ENCODE data around the gene RSRC1.
"Not testable (repeated sequence)": the region's sequence is repeated elsewhere in the genome, so short reads cannot be mapped to it uniquely, and the experiment has no call there.

Gene RSRC1

DNA sequence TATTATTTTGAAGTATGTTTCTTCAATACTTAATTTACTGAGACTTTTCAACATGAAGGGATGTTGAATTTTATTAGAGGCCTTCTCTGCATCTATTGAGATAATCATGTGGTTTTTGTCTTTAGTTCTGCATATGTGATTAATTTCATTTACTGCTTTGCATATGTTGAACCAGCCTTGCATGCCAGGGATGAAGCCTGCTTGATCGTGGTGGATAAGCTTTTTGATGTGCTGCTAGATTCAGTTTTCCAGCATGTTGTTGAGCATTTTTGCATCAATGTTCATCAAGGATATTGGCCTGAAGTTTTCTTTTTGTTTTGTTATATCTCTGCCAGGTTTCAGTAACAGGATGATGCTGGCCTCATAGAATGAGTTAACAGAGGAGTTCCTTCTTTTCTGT, 134.4 kb downstream of the RSRC1 start:
- DNase-seq = no peak

DNA sequence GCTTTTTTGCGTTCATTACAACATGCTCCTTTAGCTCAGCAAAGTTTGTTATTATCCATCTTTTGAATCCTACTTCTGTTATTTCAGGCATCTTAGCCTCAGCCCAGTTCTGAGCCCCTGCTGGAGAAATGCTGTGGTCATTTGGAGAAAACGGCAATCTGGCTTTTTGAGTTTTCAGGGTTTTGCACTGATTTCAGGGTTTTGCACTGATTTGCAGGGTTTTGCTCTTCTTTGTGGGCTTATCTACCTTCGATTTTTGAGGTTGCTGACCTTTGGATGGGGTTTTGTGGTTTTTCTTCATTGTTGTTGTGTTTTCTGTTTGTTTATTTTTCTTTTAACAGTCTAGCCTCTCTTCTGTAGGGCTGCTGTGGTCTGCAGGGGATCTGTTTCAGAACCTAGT, 137.4 kb downstream of the RSRC1 start:
- DNase-seq = no peak

DNA sequence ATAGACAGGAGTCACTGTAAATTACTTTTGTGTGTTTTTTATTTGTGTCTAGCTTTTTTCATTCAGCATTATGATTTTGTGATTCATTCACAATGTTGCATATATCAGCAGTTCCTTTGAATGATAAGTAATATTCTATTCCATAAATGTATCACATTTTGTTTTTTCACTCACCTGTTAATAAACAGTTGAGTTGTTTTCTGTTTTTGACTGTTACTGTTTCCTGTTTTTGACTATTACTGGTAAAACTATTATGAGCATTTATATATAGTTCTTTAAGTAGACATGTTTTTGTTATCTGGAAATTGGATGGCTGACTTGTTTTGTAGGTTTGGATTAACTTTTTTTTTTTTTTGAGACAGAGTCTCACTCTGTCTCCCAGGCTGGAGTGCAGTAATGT, 138.4 kb downstream of the RSRC1 start:
- DNase-seq = no peak

DNA sequence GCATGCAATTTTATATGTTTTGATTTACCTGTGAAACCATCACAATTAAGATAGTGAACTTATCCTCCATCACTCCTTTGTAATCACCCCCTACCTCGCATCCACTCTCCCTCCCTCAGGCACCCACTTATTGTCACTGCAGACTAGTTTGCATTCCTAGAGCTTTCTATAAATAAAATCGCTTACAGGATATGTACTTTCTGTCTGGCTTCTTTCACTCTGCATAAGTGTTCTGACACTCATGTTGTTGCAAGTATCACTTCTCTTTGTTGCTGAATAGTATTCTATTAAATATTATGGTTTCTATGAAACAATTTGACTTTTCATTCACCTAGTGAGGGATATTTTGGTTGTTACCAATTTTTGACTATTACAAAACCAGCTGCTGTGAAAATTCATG, 139.3 kb downstream of the RSRC1 start:
- no peak for DNase-seq

DNA sequence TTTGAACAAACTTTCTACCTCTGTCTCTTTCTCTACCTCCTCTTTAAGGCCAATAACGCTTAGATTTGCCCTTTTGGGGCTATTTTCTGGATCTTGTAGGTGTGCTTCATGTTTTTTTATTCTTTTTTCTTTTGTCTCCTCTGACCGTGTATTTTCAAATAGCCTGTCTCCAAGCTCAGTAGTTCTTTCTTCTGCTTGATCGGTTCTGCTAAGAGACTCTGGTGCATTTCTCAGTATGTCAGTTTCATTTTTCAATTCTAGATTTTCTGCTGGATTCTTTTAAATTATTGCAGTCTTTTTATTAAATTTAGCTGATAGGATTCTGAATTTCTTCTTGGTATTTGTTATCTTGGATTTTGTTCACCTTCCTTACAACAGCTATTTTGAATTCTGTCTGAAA, 148.7 kb downstream of the RSRC1 start:
- no peak for DNase-seq

DNA sequence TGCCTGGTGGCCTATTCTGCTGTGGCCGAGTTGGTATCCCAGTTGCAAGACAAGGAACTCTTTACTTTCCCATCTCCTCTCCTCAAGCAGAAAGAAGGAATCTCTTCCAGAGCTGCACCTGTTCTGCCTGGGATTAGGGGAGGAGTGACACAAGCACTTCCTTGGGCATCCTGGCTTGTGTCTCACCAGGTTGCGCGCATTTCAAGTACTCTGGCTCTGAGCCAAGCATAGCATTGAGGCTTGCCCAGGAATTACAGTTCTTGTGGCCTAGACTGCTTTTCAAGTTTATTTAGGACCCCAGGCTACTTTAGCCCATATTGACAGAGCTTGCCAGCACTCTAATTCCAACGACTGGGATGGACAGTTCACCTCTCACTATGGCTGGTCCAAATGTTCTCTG, 150.5 kb downstream of the RSRC1 start:
- peak; percentile 4 for DNase-seq

DNA sequence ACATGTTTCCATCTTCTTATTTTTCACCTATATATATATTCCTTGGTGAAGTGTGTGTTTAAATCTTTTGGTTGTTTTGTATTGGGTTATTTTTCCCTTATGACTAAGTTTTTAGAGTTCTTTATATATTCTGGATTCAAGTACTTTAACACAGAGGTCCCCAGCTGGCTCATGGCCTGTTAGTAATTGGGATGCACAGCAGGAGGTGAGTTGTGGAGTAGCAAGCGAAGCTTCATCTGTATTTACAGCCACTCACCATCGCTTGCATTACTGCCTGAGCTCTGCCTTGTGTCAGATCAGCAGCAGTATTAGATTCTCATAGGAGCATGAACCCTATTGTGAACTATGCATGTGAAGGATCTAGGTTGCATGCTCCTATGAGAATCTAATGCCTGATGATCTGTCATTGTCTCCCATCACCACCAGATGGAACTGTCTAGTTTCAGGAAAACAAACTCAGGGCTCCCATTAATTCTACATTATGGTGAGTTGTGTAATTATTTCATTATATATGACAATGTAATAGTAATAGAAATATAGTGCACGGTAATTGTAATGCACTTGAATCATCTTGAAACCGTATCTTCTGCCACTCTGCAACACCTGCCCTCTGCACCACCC, 151.6 kb downstream of the RSRC1 start:
- no peak for DNase-seq

DNA sequence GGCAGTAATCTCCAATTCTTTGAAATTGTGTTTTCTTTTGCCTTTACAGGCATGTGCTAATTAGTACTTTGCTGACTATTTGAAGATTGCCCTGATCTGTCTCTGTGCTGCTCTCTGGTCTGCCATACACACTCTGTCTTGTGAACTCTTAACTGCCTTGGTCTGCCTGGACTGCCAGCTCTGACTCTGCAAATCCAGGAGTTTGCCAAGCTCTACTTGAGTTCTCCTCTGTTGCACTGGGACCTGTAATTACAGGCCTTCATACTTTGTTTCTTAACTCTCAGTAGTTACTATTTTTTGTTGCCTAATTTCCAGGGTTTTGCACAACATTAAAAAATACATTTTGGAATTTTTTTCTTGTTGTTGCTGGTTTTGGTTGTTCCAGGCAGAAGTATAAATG, 155.0 kb downstream of the RSRC1 start:
- no peak for DNase-seq

DNA sequence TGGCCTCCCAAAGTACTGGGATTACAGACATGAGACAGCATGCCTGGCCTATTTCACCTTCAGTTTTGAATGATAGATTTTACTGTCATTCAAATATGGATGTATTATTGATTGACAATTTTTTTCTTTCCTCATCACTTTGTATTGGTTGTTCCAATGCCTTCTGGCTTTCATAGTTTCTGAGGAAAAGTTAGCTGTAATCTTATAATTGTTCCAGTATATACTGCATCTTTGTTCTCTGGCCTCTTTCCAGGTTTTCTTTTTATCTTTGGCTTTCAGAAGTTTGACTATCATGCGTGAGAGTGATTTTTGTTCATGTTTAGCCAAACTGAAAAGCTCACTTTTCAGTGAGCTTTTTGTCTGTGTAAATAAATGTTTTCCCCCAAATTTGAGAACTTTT, 157.1 kb downstream of the RSRC1 start:
- DNase-seq = no peak

DNA sequence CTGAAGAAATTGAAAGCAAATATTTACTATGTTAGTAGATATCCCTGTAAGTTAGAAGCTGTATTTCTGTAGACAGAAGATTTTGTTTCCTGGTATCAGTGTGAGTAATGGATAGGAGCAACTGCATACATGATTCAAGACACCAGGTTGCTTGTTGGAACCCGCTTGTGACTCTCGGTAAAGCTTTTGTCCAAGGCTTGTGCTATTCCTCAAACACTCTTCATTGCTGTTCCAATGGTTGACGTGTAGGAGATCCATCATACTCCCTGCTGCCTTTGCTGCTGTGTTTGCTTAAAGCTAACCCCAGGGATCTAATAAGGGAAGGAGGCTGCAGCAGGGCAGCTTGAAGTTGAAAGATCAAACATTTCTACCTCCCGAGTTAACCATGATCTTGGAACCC, 160.1 kb downstream of the RSRC1 start:
- DNase-seq = no peak

DNA sequence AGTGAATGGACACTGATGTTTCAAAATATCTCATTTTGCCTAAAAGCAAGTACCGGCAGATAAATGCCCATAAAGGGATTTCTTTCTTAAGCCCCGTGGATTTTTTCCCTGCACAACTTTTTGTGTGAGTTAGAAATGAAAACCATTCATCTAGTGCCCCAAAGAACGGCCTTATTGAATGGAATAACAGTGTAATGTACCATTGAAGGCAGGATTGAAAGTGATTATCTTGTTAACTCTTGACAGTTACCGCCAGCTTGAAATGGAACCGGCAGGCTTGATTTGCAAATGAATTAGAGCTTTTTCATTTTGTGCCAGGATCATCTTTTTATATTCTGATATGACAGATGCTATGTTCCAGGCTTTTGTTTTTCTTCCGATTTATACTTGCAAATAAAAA, 162.2 kb downstream of the RSRC1 start:
- DNase-seq = no peak

DNA sequence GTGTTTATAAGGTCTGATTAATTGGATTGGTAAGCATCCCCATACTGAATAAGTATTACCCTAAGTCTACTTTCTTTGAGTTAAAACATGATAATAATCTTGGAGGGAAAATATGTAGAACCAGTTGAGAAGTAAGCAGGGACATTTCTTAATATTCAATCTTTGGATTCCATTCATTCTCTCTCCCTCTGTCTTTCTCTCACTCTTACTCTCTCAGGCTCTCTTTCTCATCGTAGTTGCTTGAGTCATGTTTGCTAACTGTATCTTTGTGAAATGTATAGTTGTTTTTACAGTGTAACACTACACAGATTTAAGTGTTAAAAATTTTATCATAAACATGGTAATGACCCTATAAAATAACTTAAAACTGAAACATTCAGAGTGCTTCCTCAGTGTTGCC, 163.8 kb downstream of the RSRC1 start:
- DNase-seq = no peak

DNA sequence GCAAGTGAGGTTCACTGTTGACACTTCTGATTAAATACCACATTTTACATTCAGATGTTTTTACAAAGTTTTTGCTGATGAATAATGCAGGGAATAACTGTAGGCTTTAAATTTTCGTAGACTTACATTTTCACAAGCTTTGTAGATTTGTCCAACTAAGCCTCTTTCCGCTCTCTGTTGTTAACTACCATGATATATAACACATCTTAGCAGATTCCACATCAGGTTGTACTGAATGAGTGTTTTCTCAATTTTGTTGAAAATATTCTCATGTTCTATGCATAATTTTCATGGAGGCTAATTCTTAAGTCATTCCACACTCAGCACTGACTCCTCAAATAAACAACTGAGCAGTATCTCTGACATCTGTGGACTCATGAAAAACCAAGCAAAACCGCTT, 168.3 kb downstream of the RSRC1 start:
- no peak for DNase-seq

DNA sequence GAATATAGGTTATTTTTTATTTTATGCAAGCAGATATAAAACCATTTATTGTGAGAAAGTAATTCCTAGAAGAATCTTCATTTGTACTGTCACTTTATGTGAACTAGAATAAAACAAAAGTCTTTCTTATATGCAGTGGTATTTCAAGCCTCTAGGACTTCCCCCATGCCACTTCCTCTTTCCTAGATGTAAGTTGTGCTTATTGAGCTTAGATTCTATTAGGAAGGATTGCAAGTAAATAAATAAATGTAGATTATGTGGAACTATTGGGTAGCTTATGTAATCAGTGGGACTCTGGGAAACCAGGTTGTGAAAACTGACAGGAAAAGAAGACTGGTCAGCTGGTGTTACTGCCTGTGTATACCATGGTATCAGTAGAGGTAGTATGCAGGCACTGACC, 169.7 kb downstream of the RSRC1 start:
- DNase-seq = no peak

DNA sequence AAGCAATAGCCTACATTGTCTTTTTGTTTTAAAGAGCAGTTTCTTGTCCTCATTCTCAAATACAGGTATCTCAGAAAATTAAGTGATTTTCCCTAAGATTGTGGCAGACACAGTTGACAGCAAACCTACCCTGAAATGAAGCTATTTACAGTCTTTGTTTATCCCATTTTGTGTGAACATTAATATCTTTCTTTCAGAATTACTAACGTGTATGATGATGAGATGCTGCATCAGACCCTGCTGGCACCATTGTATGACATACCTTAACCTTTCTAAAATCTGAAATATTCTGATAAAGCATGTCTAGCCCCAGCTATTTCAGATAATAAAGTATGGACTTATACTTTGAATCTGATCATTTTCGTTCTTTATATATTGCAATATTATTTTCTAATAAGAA, 185.9 kb downstream of the RSRC1 start:
- no peak for DNase-seq

DNA sequence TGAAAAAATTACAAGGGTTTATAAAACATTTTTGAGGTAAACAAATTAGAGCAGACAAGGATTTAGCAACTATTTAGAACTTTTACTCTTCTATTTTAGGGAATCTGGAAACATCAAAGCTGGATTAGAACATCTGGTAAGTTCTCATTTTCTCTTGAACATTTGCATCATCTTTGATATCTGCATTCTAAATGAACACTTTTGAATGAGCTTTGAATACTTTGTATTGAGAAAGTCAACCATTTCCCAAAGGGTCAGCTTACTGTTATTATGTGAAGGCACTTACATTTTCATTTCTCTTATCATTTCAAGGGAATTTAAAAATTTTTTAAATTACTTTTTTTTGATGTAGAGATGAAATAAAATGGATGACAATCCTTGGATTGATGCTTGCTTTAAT, 188.1 kb downstream of the RSRC1 start:
- no peak for DNase-seq

DNA sequence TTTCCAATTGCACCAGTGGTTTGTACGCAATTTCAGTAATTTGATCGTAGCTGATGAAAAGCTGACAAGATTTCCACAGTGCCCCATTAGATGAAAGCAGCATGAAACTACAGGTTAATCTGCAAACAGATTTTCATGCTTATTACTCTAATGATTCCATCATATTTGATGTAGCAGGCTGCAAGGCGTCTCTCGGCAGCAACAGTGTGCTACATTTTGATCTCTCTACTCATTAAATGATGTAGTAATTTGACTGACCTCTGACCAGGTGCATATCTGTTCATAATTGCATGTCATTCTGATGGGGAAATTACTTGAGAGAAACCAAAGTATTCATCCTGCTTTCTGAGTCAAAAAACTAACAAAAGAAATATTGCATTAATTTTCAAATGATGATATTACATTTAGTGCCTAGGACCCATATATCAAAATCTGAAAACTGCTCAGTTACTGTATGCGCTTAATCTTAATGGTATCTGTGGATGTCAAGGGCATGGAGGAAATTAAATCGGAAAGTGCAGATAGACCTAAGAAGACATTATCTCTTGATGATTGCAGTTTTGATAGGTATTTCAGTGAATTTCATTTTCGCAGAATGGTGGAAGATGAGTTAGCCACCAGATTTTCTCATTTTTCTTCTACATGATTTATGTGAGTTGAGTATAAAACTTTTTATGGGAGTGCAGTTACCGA, 198.5 kb downstream of the RSRC1 start:
- no peak for DNase-seq

DNA sequence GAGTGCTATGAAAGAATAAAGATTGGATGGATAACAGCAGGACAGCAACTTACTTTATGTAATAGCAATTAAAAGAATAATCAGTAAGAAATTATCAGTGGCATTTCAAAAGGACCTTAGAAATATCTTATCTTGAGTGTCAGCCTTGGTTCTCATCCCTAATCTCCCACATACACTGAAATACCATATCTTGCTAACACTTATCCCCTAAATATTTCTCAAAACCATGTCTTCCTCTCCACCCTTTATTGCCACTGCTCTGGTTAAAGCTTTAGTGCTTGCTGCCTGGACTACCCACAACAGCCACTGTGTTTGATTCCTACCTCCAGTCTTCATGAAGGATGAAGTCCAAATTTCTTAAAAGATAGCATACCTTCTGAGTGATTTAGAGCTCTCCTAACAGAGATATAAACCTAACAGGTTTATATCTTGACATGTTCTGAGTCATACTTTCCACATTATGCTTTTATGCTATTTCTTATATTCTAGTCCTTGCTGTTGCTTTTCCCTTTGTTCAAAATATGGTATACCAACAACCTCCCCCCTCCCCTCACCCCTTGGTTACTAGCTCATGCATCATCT, 202.8 kb downstream of the RSRC1 start:
- no peak for DNase-seq

DNA sequence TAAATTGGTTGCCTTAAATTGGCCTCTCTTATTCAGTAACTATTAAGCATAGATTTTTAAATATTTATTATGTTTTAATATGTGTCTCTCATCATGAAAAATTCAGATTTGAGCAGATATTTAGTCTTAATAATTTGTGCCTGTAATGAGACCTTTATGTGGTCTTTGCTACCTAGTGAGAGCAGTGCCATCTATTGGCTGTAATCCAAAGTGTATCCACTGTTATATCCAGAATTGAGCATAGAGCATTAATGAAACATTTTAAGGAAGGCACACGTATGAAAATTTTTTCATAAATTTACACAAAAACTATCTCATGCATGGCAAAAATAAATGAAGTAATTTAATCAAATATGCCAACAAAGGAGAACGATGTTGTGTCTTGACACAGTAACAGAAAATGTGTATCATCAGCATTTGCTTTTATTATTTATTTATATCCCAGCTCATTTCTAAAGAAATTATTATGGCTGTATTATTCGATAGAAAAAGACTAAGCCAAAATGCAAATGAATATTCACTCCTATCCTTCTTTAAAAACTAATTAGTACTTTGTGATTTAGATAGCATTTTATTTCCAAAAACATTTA, 203.5 kb downstream of the RSRC1 start:
- DNase-seq = peak; percentile 17

DNA sequence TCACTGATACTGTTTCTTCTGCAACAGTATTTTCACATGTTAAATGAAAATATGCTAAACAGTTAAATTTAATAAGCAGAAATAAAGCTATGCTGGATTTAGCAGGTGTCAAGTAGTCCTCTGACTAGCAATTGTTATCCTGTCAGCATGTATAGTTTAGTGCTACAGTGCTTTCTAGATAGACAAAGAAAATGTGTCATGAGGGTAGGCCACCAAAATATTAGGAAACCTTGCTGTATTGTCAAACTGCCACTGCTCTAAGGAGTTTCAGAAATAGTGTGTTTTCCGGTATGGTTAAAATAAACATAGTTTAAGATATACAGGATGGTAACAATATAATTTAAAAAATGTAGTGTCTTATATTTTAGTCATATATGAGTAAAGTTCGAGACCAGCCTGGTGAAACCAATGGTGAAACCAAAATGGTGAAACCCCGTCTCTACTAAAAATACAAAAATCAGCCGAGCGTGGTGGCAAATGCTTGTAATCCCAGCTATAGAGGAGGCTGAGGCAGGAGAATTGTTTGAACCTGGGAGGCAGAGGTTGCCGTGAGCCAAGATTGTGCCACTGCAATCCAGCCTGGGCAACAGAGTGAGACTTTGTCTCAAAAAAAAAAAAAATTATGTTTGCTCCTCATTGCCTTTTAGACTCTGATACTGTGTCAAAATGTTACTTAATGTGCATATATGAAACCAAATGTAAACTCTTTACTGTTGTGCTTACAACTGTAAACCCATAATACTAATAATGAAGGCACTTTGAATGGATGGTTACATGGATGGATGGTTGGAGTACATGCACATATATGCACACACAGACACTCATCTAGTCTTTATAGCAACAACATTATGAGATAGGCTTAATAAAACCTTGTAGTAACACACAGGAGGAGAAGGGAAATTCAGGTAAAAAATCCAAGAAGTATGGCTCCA, 204.8 kb downstream of the RSRC1 start:
- no peak for DNase-seq

DNA sequence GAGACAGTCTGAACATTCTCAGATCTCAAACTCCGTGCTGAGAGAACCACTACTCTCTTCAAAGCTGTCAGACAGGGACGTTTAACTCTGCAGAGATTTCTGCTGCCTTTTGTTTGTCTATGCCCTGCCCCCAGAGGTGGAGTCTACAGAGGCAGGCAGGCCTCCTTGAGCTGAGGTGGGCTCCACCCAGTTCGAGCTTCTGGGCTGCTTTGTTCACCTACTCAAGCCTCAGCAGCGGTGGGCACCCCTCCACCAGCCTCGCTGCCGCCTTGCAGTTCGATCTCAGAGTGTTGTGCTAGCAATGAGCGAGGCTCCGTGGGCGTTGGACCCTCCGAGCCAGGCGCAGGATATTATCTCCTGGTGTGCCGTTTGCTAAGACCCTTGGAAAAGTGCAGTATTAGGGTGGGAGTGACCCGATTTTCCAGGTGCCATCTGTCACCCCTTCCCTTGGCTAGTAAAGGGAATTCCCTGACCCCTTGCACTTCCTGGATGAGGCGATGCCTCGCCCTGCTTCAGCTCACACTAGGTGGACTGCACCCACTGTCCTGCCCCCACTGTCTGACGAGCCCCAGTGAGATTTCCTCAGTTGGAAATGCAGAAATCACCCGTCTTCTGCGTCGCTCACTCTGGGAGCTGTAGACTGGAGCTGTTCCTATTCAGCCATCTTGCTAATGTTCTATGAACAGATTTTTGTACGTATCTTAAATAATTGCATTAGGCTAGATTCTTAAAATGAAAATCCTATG, 220.0 kb downstream of the RSRC1 start:
- not testable (repeated sequence) for DNase-seq

DNA sequence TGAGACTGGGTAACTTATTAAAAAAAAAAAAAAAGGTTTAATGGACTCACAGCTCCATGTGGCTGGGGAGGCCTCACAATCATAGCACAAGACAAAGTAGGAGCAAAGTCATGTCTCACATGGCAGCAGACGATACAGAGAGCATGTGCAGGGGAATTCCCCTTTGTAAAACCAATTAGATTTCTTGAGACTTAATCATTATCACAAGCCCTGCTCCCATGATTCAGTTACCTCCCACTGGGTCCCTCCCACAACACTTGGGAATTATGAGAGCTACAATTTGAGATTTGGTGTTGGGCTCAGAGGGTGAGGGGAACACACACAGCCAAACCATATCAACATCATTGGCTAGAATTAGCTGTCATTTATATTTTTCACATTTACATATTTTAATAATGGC, 221.0 kb downstream of the RSRC1 start:
- no peak for DNase-seq

DNA sequence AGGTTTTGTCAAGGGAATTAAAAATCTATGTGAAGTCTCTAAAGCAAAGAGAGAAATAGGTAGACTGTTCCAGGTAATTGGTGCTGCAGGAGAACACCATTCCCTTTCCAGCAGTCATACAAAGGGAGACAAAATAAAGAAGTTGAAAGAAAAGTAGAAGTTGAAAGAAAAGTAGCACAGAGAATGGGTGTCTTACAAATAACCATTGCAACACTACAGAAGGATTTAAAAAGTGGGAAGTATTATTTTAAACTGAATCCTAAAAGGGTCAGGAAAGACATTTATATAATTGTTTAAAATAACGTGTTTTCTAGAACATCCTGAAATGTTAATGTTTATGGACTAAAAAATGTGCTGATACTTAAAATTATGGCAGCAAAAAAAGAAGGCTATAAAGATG, 223.8 kb downstream of the RSRC1 start:
- no peak for DNase-seq

Measured in DMS153 (cell line).